K562 (cell line): ENCODE results near the gene SRSF6. TPM values are rescaled to one million over a fixed set of nuclear protein-coding genes. Genes with fewer than 3 reads are reported as not detected.

Experiments
- ARHGAP35 ChIP-seq: fragments of 450-650 bp; IDR thresholded peaks from 2 replicates; pipeline ENCODE4 v1.6.1; 2018; ENCODE audit not compliant: partially characterized antibody
- CREB1 ChIP-seq, 2 experiments: sonication (generic) in 1 of 2; formaldehyde crosslinking in 1 of 2; IDR thresholded peaks; 2 replicates each; pipeline versions ENCODE4 v1.6.1 to v1.8.0; 2012 to 2022; ENCODE audit warnings: inconsistent platforms in 1 of 2, mild to moderate bottlenecking in 1 of 2, missing genetic modification reagents in 1 of 2, moderate library complexity in 1 of 2
- DLX4 ChIP-seq: fragments of 250-450 bp; sonication (Bioruptor Pico); IDR thresholded peaks from 2 replicates; pipeline ENCODE4 v1.6.1; 2021; ENCODE audit warnings: mild to moderate bottlenecking
- POLR2AphosphoS2 ChIP-seq: IDR thresholded peaks from 2 replicates; pipeline ENCODE4 v1.6.1; 2012; ENCODE audit warnings: low read length, improper control_type of control experiment
- REST ChIP-seq, 2 experiments: fragments of 450-650 bp; formaldehyde crosslinking in 1 of 2; IDR thresholded peaks; 2 replicates each; pipeline versions ENCODE4 v1.4.0 to v1.6.1; 2014 to 2020; ENCODE audit warnings: mild to moderate bottlenecking in 2 of 2, borderline replicate concordance in 1 of 2, low read depth in 1 of 2
- SMAD4 ChIP-seq: fragments of 250-450 bp; sonication (Bioruptor Pico); conservative IDR thresholded peaks from 2 replicates; pipeline ENCODE4 v1.8.0; 2021; ENCODE audit warnings: inconsistent platforms, mild to moderate bottlenecking, moderate library complexity
- STAG1 ChIP-seq: sonication (generic); formaldehyde crosslinking; IDR thresholded peaks from 2 replicates; pipeline ENCODE4 v1.5.0; 2020; ENCODE audit warnings: missing genetic modification reagents, borderline replicate concordance
- TBP ChIP-seq: optimal IDR thresholded peaks from 2 replicates; pipeline ENCODE3; 2011; ENCODE audit warnings: low read depth, low read length, improper control_type of control experiment
- ZNF318 ChIP-seq, 2 experiments: fragments of 450-650 bp; IDR thresholded peaks; 2 replicates each; pipeline ENCODE4 v1.6.1; 2016; ENCODE audit warnings: mild to moderate bottlenecking in 2 of 2, borderline replicate concordance in 1 of 2, low read depth in 1 of 2, moderate library complexity in 1 of 2
- polyA plus RNA-seq, 8 experiments: library from polyadenylated mRNA; depleted of rRNA in 4 of 8; stranded (reverse) in 5 of 8; unstranded in 3 of 8; fragments of >200 nt; fragmentation: Nextera tagmentation in 2 of 8; fragmentation: Illumina TruSeq in 1 of 8; extraction: Ambion mirVana in 2 of 8; extraction: Trizol in 1 of 8; gene quantifications; 2 replicates each; pipeline versions ENCODE4 v1.2.1 to v1.2.3, GENCODE V29; 2011 to 2014; ENCODE audit warnings: inconsistent platforms in 1 of 8, missing spikeins in 1 of 8
- total RNA-seq, 7 experiments: library from RNA; depleted of rRNA in 6 of 7; stranded (reverse); fragments of >200 nt in 6 of 7; fragmentation: Illumina TruSeq in 2 of 7; extraction: Trizol in 2 of 7; gene quantifications; 2 replicates each; pipeline versions ENCODE4 v1.2.1 to v1.2.3, GENCODE V29; 2011 to 2021; ENCODE audit warnings: low replicate concordance in 1 of 7

SRSF6 gene
- total and polyA plus RNA-seq, 9 of the 15 experiments (the other 6 are each of a cell fraction or from before 2014, with no cell fraction given): 52.4 to 165 (median 117) TPM

- TF ChIP-seq ZNF318 (IDR thresholded peaks at IDR 0.05; ENCODE audit: borderline replicate concordance in 1 of 2, low read depth in 1 of 2) (no peak), POLR2AphosphoS2 (no peak), ARHGAP35 (no peak), CREB1 (IDR thresholded peaks at IDR 0.05) (no peak), CREB1 (CRISPR knock-in tag; IDR thresholded peaks at IDR 0.05) (no peak), DLX4 (no peak), TBP (no peak), STAG1 (CRISPR knock-in tag) (peak; percentile 37; the same call in 1 of the 2 replicates), SMAD4 (CRISPR knock-in tag) (0 out of 2 replicates have a peak, but pooled peaks have one; percentile 19), REST (IDR thresholded peaks at IDR 0.05; ENCODE audit: borderline replicate concordance) (peak; percentile 56), REST (CRISPR knock-in tag; IDR thresholded peaks at IDR 0.05; ENCODE audit: low read depth) (no peak)
Observed at GRCh38 chr20:43408848-43409576, 48.7 kb upstream of the SRSF6 start (continued).
